GM20000 (cell line): ENCODE data around the gene ABCB4.

Source experiments
- DNase-seq: peaks from one replicate; pipeline ENCODE4 v3.0.0; 2012; ENCODE audit warnings: low spot score
- TF ChIP-seq, protein P1 (sequence below): IDR thresholded peaks from 2 replicates; pipeline ENCODE4 v1.5.1; 2012; ENCODE audit warnings: mild to moderate bottlenecking, control low read depth; ENCODE audit errors: extremely low read depth, missing control alignments

Gene ABCB4

GRCh38 chr7:87475359-87476178 is at the start of gene ABCB4:
ABCB4 (minus strand) TSS chr7:87475680; CDS start chr7:87475465, 215 bp downstream.
- DNase-seq, result peak; percentile 54
- TF ChIP-seq, protein P1, sequence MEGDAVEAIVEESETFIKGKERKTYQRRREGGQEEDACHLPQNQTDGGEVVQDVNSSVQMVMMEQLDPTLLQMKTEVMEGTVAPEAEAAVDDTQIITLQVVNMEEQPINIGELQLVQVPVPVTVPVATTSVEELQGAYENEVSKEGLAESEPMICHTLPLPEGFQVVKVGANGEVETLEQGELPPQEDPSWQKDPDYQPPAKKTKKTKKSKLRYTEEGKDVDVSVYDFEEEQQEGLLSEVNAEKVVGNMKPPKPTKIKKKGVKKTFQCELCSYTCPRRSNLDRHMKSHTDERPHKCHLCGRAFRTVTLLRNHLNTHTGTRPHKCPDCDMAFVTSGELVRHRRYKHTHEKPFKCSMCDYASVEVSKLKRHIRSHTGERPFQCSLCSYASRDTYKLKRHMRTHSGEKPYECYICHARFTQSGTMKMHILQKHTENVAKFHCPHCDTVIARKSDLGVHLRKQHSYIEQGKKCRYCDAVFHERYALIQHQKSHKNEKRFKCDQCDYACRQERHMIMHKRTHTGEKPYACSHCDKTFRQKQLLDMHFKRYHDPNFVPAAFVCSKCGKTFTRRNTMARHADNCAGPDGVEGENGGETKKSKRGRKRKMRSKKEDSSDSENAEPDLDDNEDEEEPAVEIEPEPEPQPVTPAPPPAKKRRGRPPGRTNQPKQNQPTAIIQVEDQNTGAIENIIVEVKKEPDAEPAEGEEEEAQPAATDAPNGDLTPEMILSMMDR, result no peak

DNA sequence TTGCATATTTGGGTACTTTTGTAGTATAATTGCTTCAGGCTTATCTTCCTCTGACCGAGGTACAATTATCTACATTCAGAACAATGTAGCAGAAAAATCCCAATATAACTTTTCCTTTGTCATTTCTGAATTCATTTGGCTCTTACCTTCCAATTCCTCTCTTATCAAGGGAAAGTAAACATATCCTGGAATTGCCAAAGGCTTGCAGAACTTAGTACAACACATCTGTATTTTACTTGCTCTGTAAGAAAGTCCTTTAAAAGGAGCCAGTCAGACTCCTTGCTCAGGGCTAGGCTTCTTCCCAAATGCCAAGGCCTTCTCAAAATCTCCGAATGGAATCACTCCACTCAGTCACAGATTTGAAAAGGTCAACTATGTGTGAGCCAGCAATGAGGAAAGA is 43.3 kb upstream of the ABCB4 start:
- DNase-seq, result no peak
- TF ChIP-seq, protein P1, result no peak

- TF ChIP-seq, protein P1, result no peak
- no peak for DNase-seq
Observed at GRCh38 chr7:87517891-87518290, 42.4 kb upstream of the ABCB4 start.

GRCh38 chr7:87517136-87517815 is 41.8 kb upstream of the ABCB4 start:
- TF ChIP-seq, protein P1, result no peak
- DNase-seq, result no peak

DNA sequence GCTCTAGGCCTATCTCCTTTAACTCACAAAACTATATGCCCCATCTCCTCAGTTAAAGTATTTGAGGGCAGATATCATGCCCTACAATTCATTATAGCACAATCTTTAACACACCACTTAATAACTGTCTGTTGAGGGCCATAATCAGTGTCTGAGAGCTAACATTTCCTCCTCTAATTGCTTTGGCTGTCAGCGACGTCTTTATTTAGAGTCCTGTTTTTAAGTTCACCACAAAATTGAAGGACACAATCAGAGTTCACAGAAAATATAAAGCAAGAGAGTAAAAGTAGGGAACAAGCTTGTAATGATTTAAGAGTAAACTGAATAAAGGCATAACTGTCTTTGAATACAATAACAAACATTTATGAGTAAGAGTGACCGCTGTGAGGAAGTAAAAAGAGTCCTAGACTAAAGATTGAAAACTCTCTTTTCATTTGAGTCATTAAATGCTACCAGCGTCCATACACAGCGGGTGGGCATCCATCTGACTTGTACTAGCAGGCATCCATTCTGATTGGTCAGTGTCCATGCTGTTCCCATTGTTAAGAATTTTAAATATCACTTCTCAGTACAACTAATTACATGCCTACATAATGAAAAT is 38.4 kb upstream of the ABCB4 start:
- TF ChIP-seq, protein P1, result no peak
- no peak for DNase-seq

DNA sequence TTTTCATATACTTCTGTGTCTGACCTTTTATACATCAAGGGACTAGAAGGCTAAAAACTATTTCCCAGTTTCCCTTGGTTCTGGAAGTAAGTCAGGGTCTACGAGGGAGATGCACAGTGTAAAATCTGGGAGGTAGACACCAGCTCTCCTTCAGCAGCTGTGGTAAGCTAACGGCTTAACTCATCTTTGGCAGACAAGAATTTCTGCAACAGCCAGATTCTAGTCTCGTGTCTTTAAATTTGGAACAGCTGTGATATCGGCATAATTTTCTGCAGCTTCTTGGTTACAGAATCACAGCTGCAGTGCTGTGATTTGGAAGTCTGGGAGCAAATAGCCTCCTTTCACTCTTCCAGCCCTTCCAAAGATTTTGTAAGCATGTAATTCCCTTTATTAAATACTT is 37.4 kb upstream of the ABCB4 start:
- DNase-seq, result no peak
- TF ChIP-seq, protein P1, result no peak

GRCh38 chr7:87511510-87511909 is 36.0 kb upstream of the ABCB4 start:
- TF ChIP-seq, protein P1, result no peak
- no peak for DNase-seq
